RWPE1 (cell line): Measurements from ENCODE around the gene SCGB3A1.

ENCODE experiments used
- CTCF ChIA-PET: fragments of 350-600 bp; sonication (Branson Sonifier 250); formaldehyde crosslinking; extraction: SDS; loops from one replicate; lab custom pipeline; 2021; lab: Yijun Ruan, JAX
- POLR2A ChIA-PET: fragments of 400-600 bp; formaldehyde crosslinking; extraction: SDS; loops from one replicate; lab custom pipeline; 2020; ENCODE audit warnings: antibody characterized with exemption; ENCODE audit not compliant: low non-redundant PET; lab: Yijun Ruan, JAX
- DNase-seq: peaks from one replicate; pipeline ENCODE4 v3.0.0; 2012; ENCODE audit warnings: low spot score
- H3K27ac ChIP-seq: fragments of 450-650 bp; 2 replicates; pipeline ENCODE4 v1.5.1; 2017
- CTCF ChIP-seq: fragments of 450-650 bp; conservative IDR thresholded peaks from 2 replicates; pipeline ENCODE4 v1.5.1; 2017; ENCODE audit warnings: low read depth, mild to moderate bottlenecking

The SCGB3A1 gene

GRCh38 chr5:180591311-180591887, at the start of gene SCGB3A1:
Gene SCGB3A1 (minus strand): TSS chr5:180591499. CDS start chr5:180591462, 37 bp downstream.
- no peak for TF ChIP-seq CTCF
- no peak for DNase-seq
- POLR2A ChIA-PET, result no interaction called here
- no peak within 1 kb of the TSS for H3K27ac ChIP-seq
- CTCF ChIA-PET, result no interaction called here

GRCh38 chr5:180640611-180640860, 49.2 kb upstream of the SCGB3A1 start:
- ChIA-PET POLR2A (no interaction called here), CTCF (interaction anchor here (0.6 kb wide), 1 partner anchor 101 kb away, joined by 4 read pairs; no protein-coding TSS in a partner anchor)
- no peak overlapping the region for H3K27ac ChIP-seq
- TF ChIP-seq CTCF, result no peak
- no peak for DNase-seq

GRCh38 chr5:180639741-180640610, 48.7 kb upstream of the SCGB3A1 start:
- CTCF ChIA-PET, result interaction anchor here (0.6 kb wide), 1 partner anchor 101 kb away, joined by 4 read pairs; no protein-coding TSS in a partner anchor
- no peak overlapping the region for H3K27ac ChIP-seq
- DNase-seq, result no peak
- no peak for TF ChIP-seq CTCF
- POLR2A ChIA-PET, result no interaction called here

GRCh38 chr5:180639287-180639686, 48.0 kb upstream of the SCGB3A1 start:
- DNase-seq, result no peak
- ChIA-PET POLR2A (no interaction called here), CTCF (interaction anchor here (1.5 kb wide), 1 partner anchor 20 kb away, joined by 4 read pairs; no protein-coding TSS in a partner anchor)
- no peak for TF ChIP-seq CTCF
- no peak overlapping the region for H3K27ac ChIP-seq

- CTCF ChIA-PET, result interaction anchor here (1.1 to 1.5 kb wide), 2 partner anchors 19 to 32 kb away, joined by 4 to 6 read pairs; no protein-coding TSS in a partner anchor
- no peak for TF ChIP-seq CTCF
These were observed 46.8 kb upstream of the SCGB3A1 start for GRCh38 chr5:180637962-180638680.

GRCh38 chr5:180636403-180637075, 45.2 kb upstream of the SCGB3A1 start:
- TF ChIP-seq CTCF, result no peak
- DNase-seq, result no peak
- CTCF ChIA-PET, result interaction anchor here (0.7 kb wide), 1 partner anchor 167 kb away, joined by 4 read pairs; no protein-coding TSS in a partner anchor
- POLR2A ChIA-PET, result no interaction called here
- no peak overlapping the region for H3K27ac ChIP-seq

More at GRCh38 chr5:180637962-180638680, 46.8 kb upstream of the SCGB3A1 start:
- no peak for DNase-seq
- no peak overlapping the region for H3K27ac ChIP-seq
- POLR2A ChIA-PET, result no interaction called here
